Activated CD8-positive, alpha-beta memory T cell treated with anti-CD3 and anti-CD28 coated beads, Interleukin-2, amount 10 ng/mL, durations not matched to agents 7 days and 5 days (primary cell): ENCODE measurements around the gene ZBTB43. TPM values are rescaled to one million over a fixed set of nuclear protein-coding genes. Genes with fewer than 3 reads are reported as not detected.

Experiments
- ATAC-seq: fragments of 150-1000 bp; cut with Tn5 transposase; one replicate; pipeline ENCODE4 v1.10.0; 2021; ENCODE audit warnings: moderate library complexity
- CTCF ChIA-PET: fragments of 350-600 bp; sonication (Branson Sonifier 250); formaldehyde crosslinking; loops from one replicate; lab custom pipeline; 2021; ENCODE audit warnings: antibody characterized with exemption; lab: Charles Lee
- DNase-seq: peaks from one replicate; pipeline ENCODE4 v3.0.0-alpha.2; 2020
- H3K27ac Mint-ChIP-seq: one replicate; pipeline ENCODE4 v1.8.0; 2021; ENCODE audit warnings: mild to moderate bottlenecking, mixed read lengths
- H3K27me3 Mint-ChIP-seq: one replicate; pipeline ENCODE4 v1.8.0; 2021; ENCODE audit warnings: mixed read lengths
- H3K36me3 Mint-ChIP-seq: one replicate; pipeline ENCODE4 v1.8.0; 2021; ENCODE audit warnings: mild to moderate bottlenecking, mixed read lengths
- H3K4me1 Mint-ChIP-seq: one replicate; pipeline ENCODE4 v1.8.0; 2021; ENCODE audit warnings: mixed read lengths
- H3K4me3 Mint-ChIP-seq: one replicate; pipeline ENCODE4 v1.8.0; 2021; ENCODE audit warnings: mild to moderate bottlenecking, moderate library complexity, mixed read lengths
- H3K9me3 Mint-ChIP-seq: one replicate; pipeline ENCODE4 v1.8.0; 2022; ENCODE audit warnings: low read depth, mixed read lengths
- total RNA-seq, 2 experiments: library from RNA; stranded (reverse); gene quantifications; one replicate each; pipeline ENCODE4 v1.2.3, GENCODE V29; 2021

Gene ZBTB43, protein sequence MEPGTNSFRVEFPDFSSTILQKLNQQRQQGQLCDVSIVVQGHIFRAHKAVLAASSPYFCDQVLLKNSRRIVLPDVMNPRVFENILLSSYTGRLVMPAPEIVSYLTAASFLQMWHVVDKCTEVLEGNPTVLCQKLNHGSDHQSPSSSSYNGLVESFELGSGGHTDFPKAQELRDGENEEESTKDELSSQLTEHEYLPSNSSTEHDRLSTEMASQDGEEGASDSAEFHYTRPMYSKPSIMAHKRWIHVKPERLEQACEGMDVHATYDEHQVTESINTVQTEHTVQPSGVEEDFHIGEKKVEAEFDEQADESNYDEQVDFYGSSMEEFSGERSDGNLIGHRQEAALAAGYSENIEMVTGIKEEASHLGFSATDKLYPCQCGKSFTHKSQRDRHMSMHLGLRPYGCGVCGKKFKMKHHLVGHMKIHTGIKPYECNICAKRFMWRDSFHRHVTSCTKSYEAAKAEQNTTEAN
- total RNA-seq: 10 to 100 TPM; 25.2 to 28.9 TPM

DNA sequence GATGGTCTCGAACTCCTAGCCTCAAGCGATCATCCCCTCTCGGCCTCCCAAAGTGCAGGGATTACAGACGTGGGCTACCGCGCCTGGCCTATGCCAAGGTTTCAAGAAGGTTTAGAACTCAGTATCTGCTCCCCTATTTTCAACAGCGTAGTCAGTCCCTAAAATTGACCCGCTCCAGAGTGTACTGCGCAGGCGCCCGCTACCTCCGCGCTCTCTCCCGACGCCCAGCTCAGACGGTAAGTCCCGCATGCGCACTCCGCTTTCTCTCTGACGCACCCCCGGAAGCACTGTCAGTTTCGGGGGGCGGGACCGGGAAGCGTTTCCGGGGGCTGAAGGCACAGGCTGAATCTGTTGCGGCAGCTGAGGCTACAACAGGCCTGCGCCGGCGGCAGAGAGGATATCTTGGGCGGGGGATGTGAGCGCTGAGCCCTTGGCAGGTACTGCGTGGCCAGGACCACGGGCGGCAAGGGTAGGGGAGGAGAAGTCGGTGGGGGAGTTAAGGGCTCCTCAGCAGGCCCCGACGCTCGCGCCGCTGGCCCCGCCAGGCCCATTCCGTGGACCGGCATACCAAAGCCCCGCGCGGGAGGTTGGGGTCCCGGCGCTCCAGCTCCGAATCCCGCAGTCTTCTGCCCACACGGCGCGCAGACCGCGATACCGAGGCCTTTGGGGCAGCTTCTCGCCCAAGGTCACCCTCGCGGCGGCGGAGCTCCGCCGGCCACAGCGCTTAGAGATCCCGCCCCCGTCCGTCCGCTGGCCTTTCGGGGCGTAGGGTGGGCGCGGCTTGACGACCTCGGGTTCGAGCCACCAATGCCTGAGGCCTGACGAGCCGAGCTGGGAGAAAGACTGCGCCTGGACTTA lies at the start of gene ZBTB43:
Gene ZBTB43, plus strand, starts transcription at position 345 of the 858 bp plus-strand sequence. CDS start 27,470 bp downstream, outside the sequence.
- Mint-ChIP-seq H3K4me1 (peaks cover 40% of the 10 kb centered on the region), H3K27ac (peak within 1 kb of the TSS; percentile 99), H3K27me3 (no peaks in the 10 kb centered on the region), H3K36me3 (peaks cover 11% of the 10 kb centered on the region), H3K9me3 (no peaks in the 10 kb centered on the region), H3K4me3 (peak within 1 kb of the TSS; percentile 96)
- ATAC-seq (peak; percentile 83), DNase-seq (peak; percentile 99)
- CTCF ChIA-PET: interaction anchor here (0.6 to 3.1 kb wide), 5 partner anchors 23 to 627 kb away, joined by 3 to 16 read pairs (median 7); partner anchors contain the start of gene ZBTB34

DNA sequence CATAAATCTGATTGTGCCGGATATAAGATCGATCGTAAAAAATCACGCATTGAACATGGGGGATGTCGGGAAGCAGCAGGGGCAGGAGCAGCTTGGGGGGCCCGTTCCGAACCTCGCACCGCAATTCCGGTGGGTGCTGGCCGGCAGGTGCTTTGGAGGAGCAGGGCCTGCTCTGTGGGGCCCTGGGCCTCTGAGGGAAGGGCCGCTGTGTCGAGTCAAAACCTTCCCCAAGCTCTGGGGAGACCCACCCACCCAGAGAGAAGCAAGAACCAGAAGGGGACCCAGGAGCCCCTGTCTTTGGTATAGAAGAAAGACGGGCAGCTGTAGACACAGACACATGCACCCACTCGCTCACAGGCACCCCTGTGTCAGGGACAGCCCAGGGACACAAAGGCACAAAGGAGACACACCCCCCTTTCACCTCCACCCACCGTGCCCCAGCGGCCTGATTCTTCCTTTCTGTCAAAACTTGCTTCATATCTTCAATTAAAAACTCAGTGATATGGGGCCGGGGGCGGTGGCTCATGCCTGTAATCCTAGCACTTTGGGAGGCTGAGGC lies 49.4 kb upstream of the ZBTB43 start:
- Mint-ChIP-seq H3K27me3 (peaks cover 14% of the 10 kb centered on the region), H3K9me3 (no peaks in the 10 kb centered on the region), H3K4me3 (no peak overlapping the region), H3K27ac (no peak overlapping the region), H3K36me3 (no peaks in the 10 kb centered on the region), H3K4me1 (no peaks in the 10 kb centered on the region)
- ATAC-seq (no peak), DNase-seq (no peak)
- CTCF ChIA-PET: interaction anchor here (0.6 kb wide), 1 partner anchor 60 kb away, joined by 3 read pairs; no protein-coding TSS in a partner anchor

DNA sequence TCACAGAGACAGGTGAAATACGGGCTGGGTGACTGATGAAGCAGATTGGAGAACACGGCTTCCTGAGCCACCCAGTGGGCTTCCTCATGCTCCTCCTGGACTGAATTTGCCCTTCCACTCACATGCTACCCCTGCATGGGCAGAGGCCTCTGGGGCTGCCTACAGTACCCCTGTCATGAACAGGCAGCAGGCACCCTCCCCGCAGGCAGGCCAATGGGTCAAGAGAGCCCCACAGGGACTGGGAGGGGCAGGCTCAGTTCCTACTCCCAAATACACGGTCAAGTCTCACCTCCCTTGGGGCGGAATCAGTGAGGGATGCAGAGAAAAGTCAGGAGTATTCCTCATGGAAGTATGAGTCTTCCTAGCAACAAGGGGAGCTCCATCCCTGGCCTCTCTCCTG lies 48.6 kb upstream of the ZBTB43 start:
- CTCF ChIA-PET: interaction anchor here (0.7 kb wide), 1 partner anchor 54 kb away, joined by 3 read pairs; no protein-coding TSS in a partner anchor

DNA sequence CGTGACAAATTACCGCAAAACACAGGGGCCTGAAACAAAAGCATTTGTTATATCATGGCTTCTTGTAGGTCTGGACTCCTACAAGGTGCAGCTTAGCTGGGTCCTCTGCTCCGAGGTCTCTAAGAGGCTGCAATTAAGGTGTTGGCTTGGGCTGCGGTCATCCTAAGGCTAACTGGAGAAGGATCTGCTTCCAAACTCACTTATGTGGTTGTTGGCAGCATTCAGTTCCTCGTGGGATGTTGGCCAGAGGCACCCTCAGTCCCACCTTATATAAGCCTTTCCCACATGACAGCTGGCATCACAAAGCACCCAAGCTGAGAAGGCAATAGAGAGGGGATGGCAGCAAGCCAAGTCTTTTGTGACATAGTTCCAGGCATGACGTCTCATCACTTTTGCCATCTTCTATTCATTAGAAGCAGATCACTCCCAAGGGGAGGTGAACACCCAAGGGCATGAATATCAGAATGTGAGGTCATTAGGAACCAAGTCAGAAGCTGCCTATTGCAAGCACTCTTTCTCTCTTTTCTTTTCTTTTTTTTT lies 47.9 kb upstream of the ZBTB43 start:
- Mint-ChIP-seq H3K27ac (no peak overlapping the region), H3K9me3 (no peaks in the 10 kb centered on the region), H3K4me1 (no peaks in the 10 kb centered on the region), H3K27me3 (peaks cover 9% of the 10 kb centered on the region), H3K36me3 (no peaks in the 10 kb centered on the region), H3K4me3 (no peak overlapping the region)
- ATAC-seq: no peak
- no peak for DNase-seq
- CTCF ChIA-PET: interaction anchor here (0.7 to 2.2 kb wide), 4 partner anchors 25 to 55 kb away, joined by 3 to 10 read pairs (median 4); no protein-coding TSS in a partner anchor

More for the DNA sequence above, 48.6 kb upstream of the ZBTB43 start:
- DNase-seq: no peak
- no peaks in the 10 kb centered on the region for H3K4me1 Mint-ChIP-seq
- no peak for ATAC-seq
- no peak overlapping the region for H3K27ac Mint-ChIP-seq
- no peaks in the 10 kb centered on the region for H3K9me3 Mint-ChIP-seq
- H3K27me3 Mint-ChIP-seq: peaks cover 12% of the 10 kb centered on the region
- no peaks in the 10 kb centered on the region for H3K36me3 Mint-ChIP-seq
- no peak overlapping the region for H3K4me3 Mint-ChIP-seq

DNA sequence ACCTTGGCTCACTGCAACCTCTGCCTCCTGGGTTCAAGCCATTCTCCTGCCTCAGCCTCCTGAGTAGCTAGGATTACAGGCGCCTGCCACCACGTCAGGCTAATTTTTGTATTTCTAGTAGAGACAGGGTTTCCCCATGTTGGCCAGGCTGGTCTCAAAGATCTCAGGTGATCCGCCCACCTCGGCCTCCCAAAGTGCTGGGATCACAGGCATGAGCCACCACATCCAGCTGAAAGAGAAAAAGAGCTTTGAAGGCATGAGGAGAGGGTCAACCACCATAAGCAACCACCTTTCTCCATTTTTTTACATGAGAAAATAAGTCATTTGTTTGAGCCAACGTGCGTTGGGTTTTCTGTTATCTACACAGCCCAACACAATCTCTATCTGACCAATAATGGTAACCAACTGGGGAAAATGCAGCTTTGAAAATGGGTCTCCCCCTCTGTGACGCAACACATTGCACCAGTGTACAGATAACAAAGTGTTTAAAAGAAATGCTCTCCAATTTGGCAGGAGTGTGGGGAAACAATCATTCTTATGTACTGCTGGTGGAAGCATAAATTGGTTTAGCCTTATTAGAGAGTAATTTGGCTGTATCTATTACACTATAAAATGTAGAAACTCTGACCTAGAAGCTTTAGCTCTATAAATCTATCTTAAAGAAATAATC lies 45.8 kb upstream of the ZBTB43 start:
- no peak overlapping the region for H3K4me3 Mint-ChIP-seq
- H3K9me3 Mint-ChIP-seq: no peaks in the 10 kb centered on the region
- CTCF ChIA-PET: interaction anchor here (1.2 to 2.2 kb wide), 3 partner anchors 10 to 68 kb away, joined by 3 to 10 read pairs (median 4); no protein-coding TSS in a partner anchor
- peaks cover 6% of the 10 kb centered on the region for H3K27me3 Mint-ChIP-seq
- H3K36me3 Mint-ChIP-seq: no peaks in the 10 kb centered on the region
- H3K4me1 Mint-ChIP-seq: no peaks in the 10 kb centered on the region
- DNase-seq (no peak), ATAC-seq (no peak)
- H3K27ac Mint-ChIP-seq: no peak overlapping the region

DNA sequence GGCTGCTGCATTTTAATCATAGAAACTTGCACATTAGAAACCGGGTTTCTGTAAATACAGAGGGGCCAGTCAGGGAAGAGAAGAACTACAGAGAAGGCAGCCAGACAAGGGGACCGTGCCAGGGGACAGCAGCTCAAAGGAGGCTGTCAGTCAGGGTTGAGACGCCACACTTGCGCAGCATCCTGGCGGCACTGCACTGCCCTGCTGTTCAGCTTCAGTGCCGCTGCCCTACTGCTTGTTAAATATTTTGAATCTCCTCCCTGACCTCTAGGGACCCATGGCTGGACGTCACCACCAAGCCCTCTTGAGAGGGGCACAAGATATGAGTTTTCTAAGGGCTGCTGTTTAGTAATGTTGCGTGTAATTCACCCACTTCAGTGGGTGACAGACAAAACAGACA lies 43.6 kb upstream of the ZBTB43 start:
- no peak overlapping the region for H3K27ac Mint-ChIP-seq
- no peak overlapping the region for H3K4me3 Mint-ChIP-seq
- CTCF ChIA-PET: interaction anchor here (1.0 kb wide), 1 partner anchor 71 kb away, joined by 3 read pairs; no protein-coding TSS in a partner anchor
- H3K9me3 Mint-ChIP-seq: no peaks in the 10 kb centered on the region
- ATAC-seq: no peak
- peaks cover 6% of the 10 kb centered on the region for H3K27me3 Mint-ChIP-seq
- H3K4me1 Mint-ChIP-seq: no peaks in the 10 kb centered on the region
- H3K36me3 Mint-ChIP-seq: no peaks in the 10 kb centered on the region
- DNase-seq: no peak

DNA sequence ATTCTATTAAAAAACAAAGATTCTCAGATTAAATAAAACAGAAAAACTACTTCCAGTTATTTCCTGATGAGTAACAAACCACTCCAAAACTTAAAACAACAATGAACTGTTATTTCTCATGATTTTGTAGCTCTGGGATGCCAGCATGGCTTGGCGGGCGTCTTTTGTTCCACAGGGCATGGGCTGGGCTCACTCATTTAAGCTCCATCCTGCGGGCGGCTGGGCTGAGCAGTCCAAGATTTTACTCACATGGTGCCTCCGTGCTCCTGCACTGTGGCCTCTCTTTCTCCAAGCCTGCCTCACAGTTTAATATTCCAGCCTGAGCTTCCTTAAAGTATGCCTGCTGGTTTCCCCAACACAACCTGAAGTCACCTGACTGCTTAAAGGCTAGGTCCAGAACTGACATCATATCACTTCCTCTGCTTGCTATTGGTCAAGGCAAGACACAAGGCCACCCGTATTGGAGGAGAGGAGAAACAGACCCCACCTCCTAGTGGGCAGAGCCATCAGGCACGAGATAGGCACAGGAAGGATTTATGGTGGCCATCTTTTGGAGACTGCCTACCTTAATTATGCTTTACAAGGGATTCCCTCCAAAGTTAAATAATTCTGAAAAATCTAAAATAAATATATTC lies 41.6 kb upstream of the ZBTB43 start:
- H3K27me3 Mint-ChIP-seq: peaks cover 6% of the 10 kb centered on the region
- H3K4me3 Mint-ChIP-seq: no peak overlapping the region
- no peaks in the 10 kb centered on the region for H3K36me3 Mint-ChIP-seq
- DNase-seq: no peak
- H3K27ac Mint-ChIP-seq: no peak overlapping the region
- no peaks in the 10 kb centered on the region for H3K9me3 Mint-ChIP-seq
- H3K4me1 Mint-ChIP-seq: no peaks in the 10 kb centered on the region
- ATAC-seq: no peak
- CTCF ChIA-PET: interaction anchor here (1.2 to 1.6 kb wide), 2 partner anchors 18 to 58 kb away, joined by 3 to 4 read pairs; no protein-coding TSS in a partner anchor

DNA sequence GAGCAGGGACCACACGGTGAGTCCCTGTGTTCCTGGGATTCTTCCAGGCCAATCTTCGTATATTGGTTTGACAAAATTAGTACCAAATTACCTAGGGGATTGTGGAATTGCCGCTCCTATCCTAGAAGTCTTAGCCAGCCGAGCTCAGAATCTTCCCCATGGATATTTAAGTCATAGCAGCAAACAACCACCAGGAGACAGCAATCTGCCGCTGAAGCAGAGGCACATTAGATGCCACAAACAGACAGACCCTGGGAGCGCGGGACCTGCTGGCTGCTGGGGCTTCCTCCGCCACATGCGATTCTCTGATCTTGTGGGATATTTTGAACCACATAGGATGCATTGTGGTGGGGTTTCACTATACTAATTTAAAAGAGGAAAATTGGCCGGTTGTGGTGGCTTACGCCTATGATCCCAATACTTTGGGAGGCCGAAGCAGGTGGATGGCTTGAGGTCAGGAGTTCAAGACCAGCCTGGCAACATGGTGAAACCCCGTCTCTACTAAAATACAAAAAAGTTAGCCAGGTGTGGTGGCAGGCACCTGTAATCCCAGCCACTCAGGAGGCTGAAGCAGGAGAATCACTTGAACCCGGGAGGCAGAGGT lies 31.7 kb upstream of the ZBTB43 start:
- Mint-ChIP-seq H3K4me1 (peaks cover 2% of the 10 kb centered on the region), H3K9me3 (no peaks in the 10 kb centered on the region), H3K27ac (no peak overlapping the region), H3K27me3 (peaks cover 37% of the 10 kb centered on the region), H3K4me3 (no peak overlapping the region), H3K36me3 (no peaks in the 10 kb centered on the region)
- CTCF ChIA-PET: interaction anchor here (0.8 to 19.9 kb wide), 4 partner anchors 8 to 66 kb away, joined by 3 to 609 read pairs (median 8); no protein-coding TSS in a partner anchor
- ATAC-seq (no peak), DNase-seq (no peak)

DNA sequence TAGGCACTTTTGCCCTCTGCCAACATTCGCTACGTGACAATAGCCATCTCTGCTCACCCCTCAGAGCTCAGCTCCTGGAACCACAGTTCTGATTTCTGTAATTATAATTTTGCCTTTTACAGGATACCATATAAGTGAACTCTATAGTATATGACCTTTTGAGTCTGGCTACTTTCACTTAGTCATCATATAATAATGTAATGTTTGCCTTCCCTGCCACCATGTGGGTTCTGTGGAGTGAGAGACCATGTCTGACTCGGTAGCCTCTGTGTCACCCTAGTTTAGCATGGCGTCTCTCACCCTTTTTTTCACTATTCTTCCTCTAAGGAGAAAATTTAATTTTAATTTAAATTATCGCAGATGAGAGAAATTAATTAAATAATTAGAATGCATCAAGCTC lies 28.9 kb upstream of the ZBTB43 start:
- Mint-ChIP-seq H3K4me3 (no peak overlapping the region), H3K27me3 (peaks cover 43% of the 10 kb centered on the region), H3K9me3 (no peaks in the 10 kb centered on the region), H3K36me3 (no peaks in the 10 kb centered on the region), H3K27ac (no peak overlapping the region), H3K4me1 (peaks cover 5% of the 10 kb centered on the region)
- CTCF ChIA-PET: interaction anchor here (1.6 to 19.9 kb wide), 2 partner anchors 52 to 69 kb away, joined by 5 to 609 read pairs; no protein-coding TSS in a partner anchor
- DNase-seq: no peak
- no peak for ATAC-seq

DNA sequence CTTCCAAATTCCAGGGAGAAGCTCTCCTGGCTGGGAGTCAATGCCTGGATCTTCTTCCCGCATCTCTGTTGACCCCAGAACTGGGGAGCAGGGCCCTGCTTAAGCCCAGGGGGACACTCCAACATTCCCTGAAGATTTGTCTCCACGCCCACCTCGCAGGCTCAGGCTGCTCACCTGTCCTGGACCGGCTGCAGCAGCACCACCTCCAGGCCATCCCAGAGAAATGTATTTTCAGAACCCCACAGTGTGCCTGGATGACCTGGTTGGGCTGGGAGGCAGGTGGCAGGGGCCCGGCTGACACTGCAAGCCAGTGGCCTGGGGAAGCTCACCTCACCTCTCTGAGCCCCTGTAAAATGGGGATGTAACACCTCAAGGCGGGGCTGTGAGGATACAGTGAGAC lies 27.1 kb upstream of the ZBTB43 start:
- H3K4me1 Mint-ChIP-seq: peaks cover 5% of the 10 kb centered on the region
- no peaks in the 10 kb centered on the region for H3K9me3 Mint-ChIP-seq
- H3K27ac Mint-ChIP-seq: no peak overlapping the region
- no peaks in the 10 kb centered on the region for H3K36me3 Mint-ChIP-seq
- CTCF ChIA-PET: interaction anchor here (1.0 to 19.9 kb wide), 3 partner anchors 28 to 71 kb away, joined by 3 to 609 read pairs (median 5); no protein-coding TSS in a partner anchor
- ATAC-seq (no peak), DNase-seq (no peak)
- no peak overlapping the region for H3K4me3 Mint-ChIP-seq
- H3K27me3 Mint-ChIP-seq: peaks cover 37% of the 10 kb centered on the region

DNA sequence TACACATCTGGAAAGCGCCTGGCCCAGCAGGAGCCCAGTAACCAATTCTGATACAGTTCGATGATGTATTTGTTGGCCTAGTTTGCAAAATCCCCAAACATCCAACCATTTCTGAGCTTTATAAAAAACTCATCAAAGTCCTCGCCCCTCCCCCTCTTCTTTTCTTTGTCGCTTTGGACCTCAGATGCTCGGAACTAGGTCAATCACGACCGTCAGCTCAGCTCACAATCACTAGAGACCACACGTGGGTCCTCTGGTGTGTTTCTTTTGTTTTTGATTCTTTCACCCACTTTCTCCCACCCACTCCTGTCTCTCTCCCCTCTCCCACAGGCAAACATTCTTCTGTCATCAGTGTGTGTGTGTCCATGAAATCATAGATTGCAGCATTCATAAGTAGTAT lies 26.7 kb upstream of the ZBTB43 start:
- Mint-ChIP-seq H3K4me1 (peaks cover 5% of the 10 kb centered on the region), H3K36me3 (no peaks in the 10 kb centered on the region), H3K4me3 (no peak overlapping the region), H3K27me3 (peaks cover 33% of the 10 kb centered on the region), H3K27ac (no peak overlapping the region), H3K9me3 (no peaks in the 10 kb centered on the region)
- CTCF ChIA-PET: interaction anchor here (1.0 to 19.9 kb wide), 3 partner anchors 29 to 71 kb away, joined by 3 to 609 read pairs (median 4); no protein-coding TSS in a partner anchor
- DNase-seq: no peak
- ATAC-seq: no peak
